Thoracic aorta (tissue), 2 donors: Measurements from ENCODE around the gene MKNK1. TPM values are rescaled to one million over a fixed set of nuclear protein-coding genes. Genes with fewer than 3 reads are reported as not detected.

Experiments
- ATAC-seq: fragments of 150-250 bp; one replicate; pipeline ENCODE4 v1.8.0; 2017; ENCODE audit warnings: low read depth; ENCODE audit not compliant: insufficient number of reproducible peaks, low FRiP score
- DNase-seq: peaks from one replicate; pipeline ENCODE4 v3.0.0-alpha.2; 2020; ENCODE audit warnings: low spot score
- H3K27ac ChIP-seq, 2 donors: fragments of 200-600 bp; sonication (generic); 1 replicate in 1 of 2; 2 replicates in 1 of 2; pipeline ENCODE4 v1.5.1; 2016; ENCODE audit warnings: mild to moderate bottlenecking in 2 of 2, moderate library complexity in 2 of 2
- H3K27me3 ChIP-seq: fragments of 200-600 bp; sonication (generic); replicated peaks from 2 replicates; pipeline ENCODE4 v1.6.0; 2016; ENCODE audit warnings: mild to moderate bottlenecking; ENCODE audit not compliant: insufficient read depth
- H3K36me3 ChIP-seq: fragments of 200-600 bp; sonication (generic); one replicate; pipeline ENCODE4 v1.5.1; 2016
- H3K4me1 ChIP-seq, 2 donors: fragments of 200-600 bp; sonication (generic); 1 replicate in 1 of 2; 2 replicates in 1 of 2; pipeline versions ENCODE4 v1.5.1 to v1.6.0; 2016; ENCODE audit warnings: low read depth in 2 of 2, mild to moderate bottlenecking in 1 of 2; ENCODE audit not compliant: control insufficient read depth in 1 of 2
- H3K4me3 ChIP-seq: fragments of 200-600 bp; sonication (generic); 2 replicates; pipeline ENCODE4 v1.5.1; 2016; ENCODE audit warnings: mild to moderate bottlenecking
- H3K9me3 ChIP-seq: fragments of 200-600 bp; sonication (generic); 2 replicates; pipeline ENCODE4 v1.5.1; 2016
- total RNA-seq, 2 donors: library from RNA; depleted of rRNA; stranded (reverse); fragments of >200 nt; gene quantifications; one replicate each; pipeline versions ENCODE4 v1.1.0 to v1.2.3, GENCODE V29; 2016
- TF ChIP-seq, protein P1 (sequence below): fragments of 200-600 bp; sonication (generic); IDR thresholded peaks from one replicate; pipeline ENCODE4 v1.5.1; 2019; ENCODE audit warnings: antibody characterized with exemption

MKNK1 gene
- total RNA-seq, 2 donors from 2014 or later, result 95.9 to 118 TPM

DNA sequence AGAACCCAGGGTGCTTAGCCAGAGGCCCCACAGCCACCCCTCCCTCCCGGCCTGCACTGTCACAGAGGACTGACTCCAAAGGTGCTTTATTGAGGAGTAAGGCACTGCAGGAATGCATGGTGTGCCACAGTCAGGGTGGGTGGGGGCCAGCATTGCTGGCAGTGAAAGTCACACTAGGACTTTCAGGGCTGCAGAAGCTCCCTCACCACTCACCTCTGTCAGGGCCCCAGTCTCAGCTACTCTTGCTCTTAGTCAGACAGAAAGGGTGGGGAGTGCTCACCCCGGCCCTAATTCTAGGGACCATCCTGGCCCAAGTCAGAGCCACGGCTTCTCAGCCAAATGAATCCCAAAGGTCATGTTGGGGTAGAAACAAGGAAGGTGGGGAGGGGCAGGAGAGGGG, 72.0 kb downstream of the MKNK1 start:
- TF ChIP-seq, protein P1, sequence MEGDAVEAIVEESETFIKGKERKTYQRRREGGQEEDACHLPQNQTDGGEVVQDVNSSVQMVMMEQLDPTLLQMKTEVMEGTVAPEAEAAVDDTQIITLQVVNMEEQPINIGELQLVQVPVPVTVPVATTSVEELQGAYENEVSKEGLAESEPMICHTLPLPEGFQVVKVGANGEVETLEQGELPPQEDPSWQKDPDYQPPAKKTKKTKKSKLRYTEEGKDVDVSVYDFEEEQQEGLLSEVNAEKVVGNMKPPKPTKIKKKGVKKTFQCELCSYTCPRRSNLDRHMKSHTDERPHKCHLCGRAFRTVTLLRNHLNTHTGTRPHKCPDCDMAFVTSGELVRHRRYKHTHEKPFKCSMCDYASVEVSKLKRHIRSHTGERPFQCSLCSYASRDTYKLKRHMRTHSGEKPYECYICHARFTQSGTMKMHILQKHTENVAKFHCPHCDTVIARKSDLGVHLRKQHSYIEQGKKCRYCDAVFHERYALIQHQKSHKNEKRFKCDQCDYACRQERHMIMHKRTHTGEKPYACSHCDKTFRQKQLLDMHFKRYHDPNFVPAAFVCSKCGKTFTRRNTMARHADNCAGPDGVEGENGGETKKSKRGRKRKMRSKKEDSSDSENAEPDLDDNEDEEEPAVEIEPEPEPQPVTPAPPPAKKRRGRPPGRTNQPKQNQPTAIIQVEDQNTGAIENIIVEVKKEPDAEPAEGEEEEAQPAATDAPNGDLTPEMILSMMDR, result no peak
- no peaks in the 10 kb centered on the region for H3K36me3 ChIP-seq
- ATAC-seq (no peak), DNase-seq (no peak)
- H3K4me1 ChIP-seq, result peaks cover 2 to 5% of the 10 kb centered on the region in 2 donors
- H3K4me3 ChIP-seq, result no peak overlapping the region
- H3K27me3 ChIP-seq, result no peaks in the 10 kb centered on the region
- H3K27ac ChIP-seq, result no peak overlapping the region
- no peaks in the 10 kb centered on the region for H3K9me3 ChIP-seq

DNA sequence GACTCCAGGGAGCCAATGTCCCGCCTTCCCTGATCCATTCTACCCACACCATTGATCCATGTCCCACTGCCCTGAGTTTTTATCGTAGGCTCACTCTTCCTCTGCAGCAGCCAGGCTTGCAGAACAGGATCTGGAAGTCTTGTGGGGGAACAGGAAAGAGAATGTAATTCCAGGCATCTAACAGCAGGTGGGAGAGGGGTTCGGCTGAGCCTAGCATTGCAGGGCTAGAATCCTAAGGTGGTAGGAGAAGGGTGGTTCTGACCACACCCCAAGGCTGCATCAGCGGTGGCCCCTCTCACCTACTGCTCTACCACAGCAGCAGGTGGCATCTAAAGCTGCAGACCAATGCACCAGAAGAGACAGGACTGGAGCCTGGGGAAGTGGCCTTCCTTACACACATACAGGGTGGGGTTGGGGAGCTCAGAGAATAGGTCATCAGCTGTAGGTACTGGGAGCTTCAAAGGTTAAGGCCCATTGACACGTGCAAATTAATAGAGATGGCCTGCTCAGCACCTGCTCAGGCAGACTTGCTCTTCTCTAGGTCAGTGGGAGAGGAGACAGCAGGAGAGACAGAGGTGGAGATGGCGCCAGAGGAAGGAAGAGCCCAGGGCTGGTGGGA, 73.2 kb downstream of the MKNK1 start:
- DNase-seq (no peak), ATAC-seq (no peak)
- Histone ChIP-seq H3K4me1 (peaks cover 2 to 5% of the 10 kb centered on the region in 2 donors), H3K27me3 (no peaks in the 10 kb centered on the region), H3K4me3 (no peak overlapping the region), H3K27ac (no peak overlapping the region), H3K36me3 (no peaks in the 10 kb centered on the region), H3K9me3 (no peaks in the 10 kb centered on the region)
- TF ChIP-seq, protein P1, result no peak

DNA sequence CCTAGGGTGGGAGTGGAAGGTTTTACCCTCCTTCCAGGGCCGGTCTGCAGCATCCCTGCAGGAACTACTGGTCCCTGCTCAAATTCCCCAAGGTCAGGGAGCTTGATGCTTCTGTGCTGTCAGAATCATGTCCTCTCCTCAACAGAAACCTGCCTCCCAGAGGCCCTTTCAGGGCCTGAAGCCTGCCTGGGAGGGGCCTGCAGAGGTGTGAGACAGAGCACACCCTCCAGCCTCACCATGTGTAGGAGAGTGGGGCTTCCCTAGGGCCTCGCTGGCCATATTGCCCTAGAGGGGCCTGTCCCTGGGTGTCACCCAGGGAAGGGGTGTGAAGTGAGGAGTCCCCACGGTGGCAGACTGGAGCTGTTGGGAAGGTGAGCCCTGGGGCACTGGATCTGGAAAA, 73.8 kb downstream of the MKNK1 start:
- TF ChIP-seq, protein P1, result no peak
- peaks cover 2 to 5% of the 10 kb centered on the region in 2 donors for H3K4me1 ChIP-seq
- H3K27ac ChIP-seq, result no peak overlapping the region
- no peak overlapping the region for H3K4me3 ChIP-seq
- no peaks in the 10 kb centered on the region for H3K27me3 ChIP-seq
- ATAC-seq, result no peak
- no peaks in the 10 kb centered on the region for H3K36me3 ChIP-seq
- DNase-seq, result no peak
- no peaks in the 10 kb centered on the region for H3K9me3 ChIP-seq

DNA sequence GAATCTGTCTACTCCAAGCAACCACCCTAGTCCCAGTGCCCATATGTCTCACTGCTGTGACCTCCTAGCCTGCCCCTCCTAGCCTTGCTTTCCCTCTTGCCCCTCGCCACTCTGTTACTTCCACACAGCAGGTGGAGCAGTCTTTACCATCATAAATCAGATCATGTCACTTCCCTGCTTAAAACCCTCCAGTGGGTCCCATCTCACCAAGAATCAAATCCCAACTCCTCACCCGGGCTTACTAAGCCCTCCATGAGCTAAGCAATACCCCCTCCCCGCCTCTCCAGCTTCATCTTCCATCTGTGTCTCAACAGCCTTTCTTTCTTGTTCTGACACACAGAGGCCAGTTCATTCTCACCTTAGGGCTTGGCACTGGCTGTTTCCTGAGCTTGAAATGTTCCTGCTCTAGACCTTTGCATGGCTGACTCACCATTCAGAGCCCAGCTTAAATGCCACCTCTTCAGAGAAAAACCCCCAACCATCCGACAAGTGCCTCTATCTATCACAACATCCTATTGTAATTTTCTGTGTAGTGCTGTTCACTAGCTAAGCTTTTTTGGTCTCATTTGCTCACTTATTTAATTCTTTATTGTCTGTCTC, 74.9 kb downstream of the MKNK1 start:
- TF ChIP-seq, protein P1, result no peak
- Histone ChIP-seq H3K36me3 (no peaks in the 10 kb centered on the region), H3K27me3 (no peaks in the 10 kb centered on the region), H3K27ac (no peak overlapping the region), H3K4me1 (peaks cover 2 to 5% of the 10 kb centered on the region in 2 donors), H3K9me3 (no peaks in the 10 kb centered on the region), H3K4me3 (no peak overlapping the region)
- DNase-seq, result no peak
- no peak for ATAC-seq

DNA sequence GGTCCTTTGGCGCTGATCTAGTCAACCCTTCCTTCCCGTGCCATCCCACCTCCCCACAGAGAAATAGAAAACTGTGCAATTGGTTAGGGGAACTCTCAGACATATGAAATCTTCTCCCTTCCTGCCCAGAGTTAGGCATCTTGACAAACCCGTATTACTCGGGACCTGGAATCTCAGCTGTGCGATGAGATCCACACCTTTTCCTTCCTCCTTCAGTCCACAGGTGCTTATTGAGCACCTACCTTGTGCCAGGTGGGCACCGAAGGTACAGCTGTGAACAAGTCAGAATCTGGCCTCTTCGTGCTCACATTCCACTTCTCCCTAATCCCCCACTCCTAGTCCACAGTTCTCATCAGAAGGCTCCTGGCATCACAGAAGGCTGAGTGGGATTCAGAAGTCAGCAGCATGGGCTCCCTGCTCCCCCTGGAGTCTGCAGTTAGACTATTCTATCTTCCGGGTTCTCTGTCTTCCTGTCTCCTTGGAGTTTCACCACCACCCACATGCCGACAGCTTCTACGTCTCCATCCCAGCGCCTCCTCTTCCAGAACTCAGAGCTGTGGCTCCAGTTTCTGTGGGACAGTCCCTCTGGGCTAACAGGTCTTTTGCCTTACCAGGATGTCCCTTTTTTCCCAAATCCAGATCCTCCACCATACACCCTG, 75.6 kb downstream of the MKNK1 start:
- Histone ChIP-seq H3K4me1 (peaks cover 0 to under 1% of the 10 kb centered on the region in 2 donors), H3K27ac (no peak overlapping the region), H3K4me3 (no peak overlapping the region), H3K9me3 (no peaks in the 10 kb centered on the region), H3K36me3 (no peaks in the 10 kb centered on the region), H3K27me3 (no peaks in the 10 kb centered on the region)
- ATAC-seq, result no peak
- TF ChIP-seq, protein P1, result no peak
- DNase-seq, result no peak
